Mucosa of gallbladder (tissue), 1 donor: ENCODE measurements around the gene WNT10A. TPM values are rescaled to one million over a fixed set of nuclear protein-coding genes. Genes with fewer than 3 reads are reported as not detected.
"Not testable (repeated sequence)": the region's sequence is repeated elsewhere in the genome, so short reads cannot be mapped to it uniquely, and the experiment has no call there.

ENCODE experiments used
- DNase-seq: peaks from one replicate; pipeline ENCODE4 v3.0.0-alpha.2; 2020; ENCODE audit warnings: low spot score
- total RNA-seq: library from RNA; stranded (reverse); gene quantifications from one replicate; pipeline ENCODE4 v1.2.1, GENCODE V29; 2021
- donor health status: DM: no; HTN: no; CAD: no.

Gene WNT10A
- total RNA-seq, 1 donor from 2014 or later: 0.12 TPM

- not testable (repeated sequence) for DNase-seq
These were observed 51.1 kb downstream of the WNT10A start for GRCh38 chr2:218931751-218932150.

Other genes starting within 250 kb of the WNT10A start
- 32.8 TPM for gene ZNF142, start 221.2 kb upstream of the WNT10A start, total RNA-seq
- 36.4 TPM for gene BCS1L, start 221.2 kb upstream of the WNT10A start, total RNA-seq
- gene RNF25, start 208.8 kb upstream of the WNT10A start, total RNA-seq: 28.1 TPM
- 71.1 TPM for gene STK36, start 208.8 kb upstream of the WNT10A start, total RNA-seq
- 33.7 TPM for gene TTLL4, start 170.0 kb upstream of the WNT10A start, total RNA-seq
- 20.4 TPM for gene CYP27A1, start 98.7 kb upstream of the WNT10A start, total RNA-seq
- not detected for gene PRKAG3, start 49.0 kb upstream of the WNT10A start, total RNA-seq
- gene WNT6, start 21.0 kb upstream of the WNT10A start, total RNA-seq: 1.5 TPM
- 0.14 TPM for gene CDK5R2, start 78.8 kb downstream of the WNT10A start, total RNA-seq
- gene FEV, start 104.3 kb downstream of the WNT10A start, total RNA-seq: not detected
- gene CRYBA2, start 112.6 kb downstream of the WNT10A start, total RNA-seq: not detected
- gene CFAP65, start 160.7 kb downstream of the WNT10A start, total RNA-seq: 0.29 TPM
- gene IHH, start 180.1 kb downstream of the WNT10A start, total RNA-seq: 12.8 TPM